RPMI8226 (cell line): ENCODE data around the gene FAM200B.

Source experiments
- DNase-seq: peaks from one replicate; pipeline ENCODE4 v3.0.0-alpha.2; 2015

FAM200B gene

GRCh38 chr4:15681372-15682241, at the start of gene FAM200B:
TSS of gene FAM200B (plus strand) at chr4:15681827. CDS start at chr4:15686978, 5,151 bp downstream.
- peak; percentile 94 for DNase-seq

GRCh38 chr4:15636818-15637217, 44.8 kb upstream of the FAM200B start:
- DNase-seq: no peak

- no peak for DNase-seq
These were observed 43.2 kb upstream of the FAM200B start for GRCh38 chr4:15638418-15638817.

GRCh38 chr4:15648600-15648999, 33.0 kb upstream of the FAM200B start:
- DNase-seq: no peak

- DNase-seq: peak; percentile 17
These were observed 31.6 kb upstream of the FAM200B start for GRCh38 chr4:15649914-15650545.

GRCh38 chr4:15651676-15652075, 30.0 kb upstream of the FAM200B start:
- no peak for DNase-seq

GRCh38 chr4:15652191-15652590, 29.4 kb upstream of the FAM200B start:
- no peak for DNase-seq

GRCh38 chr4:15652841-15653240, 28.8 kb upstream of the FAM200B start:
- no peak for DNase-seq

- DNase-seq: no peak
These were observed 28.2 kb upstream of the FAM200B start for GRCh38 chr4:15653420-15653819.

GRCh38 chr4:15653864-15654592, 27.6 kb upstream of the FAM200B start:
- DNase-seq: peak; percentile 43

GRCh38 chr4:15654593-15655222, 26.9 kb upstream of the FAM200B start:
- DNase-seq: no peak

- DNase-seq: peak; percentile 89
These were observed 26.2 kb upstream of the FAM200B start, which contains the start of gene FBXL5 for GRCh38 chr4:15655223-15656037. TSS of gene FBXL5 (minus strand) at chr4:15655357. CDS start at chr4:15655287, 70 bp downstream.

- DNase-seq: no peak
These were observed 25.6 kb upstream of the FAM200B start for GRCh38 chr4:15656038-15656470.

- no peak for DNase-seq
These were observed 24.3 kb upstream of the FAM200B start for GRCh38 chr4:15657366-15657765.

GRCh38 chr4:15658136-15658770, 23.4 kb upstream of the FAM200B start:
- no peak for DNase-seq

GRCh38 chr4:15658781-15659180, 22.8 kb upstream of the FAM200B start:
- no peak for DNase-seq

GRCh38 chr4:15659768-15660570, 21.7 kb upstream of the FAM200B start:
- DNase-seq: no peak

GRCh38 chr4:15665753-15666365, 15.8 kb upstream of the FAM200B start:
- DNase-seq: no peak

GRCh38 chr4:15667006-15667405, 14.6 kb upstream of the FAM200B start:
- no peak for DNase-seq
